GM19324 (cell line): ENCODE results near the gene KLRK1.
"Not testable (repeated sequence)": the region's sequence is repeated elsewhere in the genome, so short reads cannot be mapped to it uniquely, and the experiment has no call there.

Experiments used
- ATAC-seq: cut with Tn5 transposase; IDR thresholded peaks from one replicate; pipeline ENCODE4 v1.9.1; 2021; ENCODE audit warnings: mild to moderate bottlenecking, moderate library complexity; ENCODE audit not compliant: unreplicated experiment, low FRiP score

Gene KLRK1

DNA sequence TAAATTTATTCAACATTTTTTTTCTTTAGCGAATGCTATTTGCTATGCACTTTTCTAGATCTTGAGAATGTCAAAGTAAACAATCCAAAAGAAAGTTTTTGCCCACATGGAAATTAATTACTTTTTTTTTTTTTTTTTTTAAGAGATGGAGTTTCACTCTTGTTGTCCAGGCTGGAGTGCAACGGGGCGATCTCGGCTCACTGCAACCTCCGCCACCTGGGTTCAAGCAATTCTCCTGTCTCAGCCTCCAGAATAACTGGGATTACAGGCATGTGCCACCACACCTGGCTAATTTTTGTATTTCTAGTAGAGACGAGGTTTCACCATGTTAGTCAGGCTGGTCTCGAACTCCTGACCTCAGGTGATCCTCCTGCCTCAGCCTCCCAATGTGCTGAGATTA lies 1.1 kb upstream of the KLRK1 start:
- not testable (repeated sequence) for ATAC-seq

- no peak for ATAC-seq
Observed at GRCh38 chr12:10388624-10389413, 1.0 kb downstream of the KLRK1 start.

DNA sequence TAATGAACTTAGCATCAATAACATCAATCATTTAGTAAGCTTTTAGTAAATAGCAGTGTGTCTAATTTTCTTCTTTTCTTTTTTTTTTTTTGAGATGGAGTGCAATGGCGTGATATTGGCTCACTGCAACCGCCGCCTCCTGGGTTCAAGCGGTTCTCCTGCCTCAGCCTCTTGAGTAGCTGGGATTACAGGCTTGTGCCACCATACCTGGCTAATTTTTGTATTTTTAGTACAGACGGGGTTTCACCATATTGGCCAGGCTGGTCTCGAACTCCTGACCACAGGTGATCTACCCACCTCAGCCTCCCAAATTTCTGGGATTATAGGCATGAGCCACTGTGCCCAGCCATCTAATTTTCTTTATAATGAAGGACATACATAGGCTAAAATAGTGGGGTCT lies 2.3 kb downstream of the KLRK1 start:
- ATAC-seq, result not testable (repeated sequence)

GRCh38 chr12:10386857-10387256 lies 3.0 kb downstream of the KLRK1 start:
- ATAC-seq, result no peak

- no peak for ATAC-seq
Observed at GRCh38 chr12:10385166-10385613, 4.7 kb downstream of the KLRK1 start.

DNA sequence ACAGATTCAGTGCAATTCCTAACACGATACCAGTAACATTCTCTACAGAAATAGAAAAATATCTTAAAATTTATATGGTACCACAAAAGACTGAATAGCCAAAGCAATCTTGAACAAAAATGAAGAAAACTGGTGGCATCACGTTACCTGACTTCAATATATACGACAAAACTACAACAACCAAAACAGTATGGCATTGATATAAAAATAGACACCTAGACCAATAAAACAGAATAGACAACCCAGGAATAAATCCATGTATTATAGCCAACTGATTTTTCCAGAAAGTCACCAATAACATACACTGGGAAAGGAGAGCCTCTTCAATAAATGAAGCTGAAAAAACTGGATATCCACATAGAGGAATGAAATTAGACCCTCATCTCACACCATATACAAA lies 5.7 kb downstream of the KLRK1 start:
- ATAC-seq, result no peak

- no peak for ATAC-seq
Observed at GRCh38 chr12:10381928-10382628, 7.8 kb downstream of the KLRK1 start.

- ATAC-seq, result not testable (repeated sequence)
Observed at GRCh38 chr12:10378737-10379136, 11.1 kb downstream of the KLRK1 start.

- ATAC-seq, result no peak
Observed at GRCh38 chr12:10374624-10375018, 15.2 kb downstream of the KLRK1 start.

DNA sequence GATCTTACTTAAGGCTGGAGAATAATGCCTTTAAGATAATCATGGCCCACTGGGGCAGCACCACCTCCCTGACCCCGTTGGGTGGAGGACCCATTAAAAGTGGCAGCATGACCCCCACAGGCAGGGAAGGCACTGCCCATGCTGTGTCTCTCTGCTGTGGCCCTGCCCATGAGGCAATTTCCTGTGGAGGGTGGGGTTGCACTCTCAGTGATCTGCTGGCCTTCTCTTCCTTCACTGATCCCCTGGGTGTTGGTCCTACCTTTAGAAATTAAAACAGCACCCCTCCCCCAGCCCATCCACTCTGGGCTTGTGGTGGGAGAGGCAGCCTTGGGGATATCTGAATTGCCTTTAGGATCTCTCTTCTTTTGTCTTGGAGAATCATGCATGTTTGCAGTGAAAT lies 17.3 kb downstream of the KLRK1 start:
- ATAC-seq, result no peak

DNA sequence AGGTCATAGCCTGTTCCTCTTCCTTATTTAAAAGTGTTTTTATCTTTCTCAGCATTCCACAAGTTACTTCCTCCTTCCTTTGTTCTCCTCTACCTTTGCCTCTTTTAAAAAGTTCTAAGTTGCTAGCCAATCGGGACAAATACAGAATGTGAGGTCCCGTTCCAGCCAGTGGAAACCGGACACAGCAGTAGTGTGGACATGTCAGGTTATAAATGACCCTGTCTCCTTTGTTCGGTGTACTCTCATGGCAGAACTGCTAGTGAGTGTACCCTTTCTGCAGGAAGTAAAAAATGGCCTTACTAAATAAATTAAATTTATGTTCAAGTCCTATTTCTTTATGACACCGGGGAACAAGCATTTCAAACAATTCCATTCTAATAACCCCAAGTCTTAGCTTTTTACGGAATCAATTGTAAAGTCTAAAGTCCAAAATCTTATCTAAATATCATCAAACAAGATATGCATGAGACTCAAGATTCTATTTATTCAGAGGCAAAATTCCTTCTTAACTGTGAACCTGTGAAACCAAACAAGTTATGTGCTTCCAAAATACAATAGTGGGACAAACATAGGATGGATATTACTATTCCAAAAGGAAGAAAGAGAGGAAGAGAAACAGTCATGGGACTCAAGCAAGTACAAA lies 17.8 kb downstream of the KLRK1 start:
- ATAC-seq, result not testable (repeated sequence)

DNA sequence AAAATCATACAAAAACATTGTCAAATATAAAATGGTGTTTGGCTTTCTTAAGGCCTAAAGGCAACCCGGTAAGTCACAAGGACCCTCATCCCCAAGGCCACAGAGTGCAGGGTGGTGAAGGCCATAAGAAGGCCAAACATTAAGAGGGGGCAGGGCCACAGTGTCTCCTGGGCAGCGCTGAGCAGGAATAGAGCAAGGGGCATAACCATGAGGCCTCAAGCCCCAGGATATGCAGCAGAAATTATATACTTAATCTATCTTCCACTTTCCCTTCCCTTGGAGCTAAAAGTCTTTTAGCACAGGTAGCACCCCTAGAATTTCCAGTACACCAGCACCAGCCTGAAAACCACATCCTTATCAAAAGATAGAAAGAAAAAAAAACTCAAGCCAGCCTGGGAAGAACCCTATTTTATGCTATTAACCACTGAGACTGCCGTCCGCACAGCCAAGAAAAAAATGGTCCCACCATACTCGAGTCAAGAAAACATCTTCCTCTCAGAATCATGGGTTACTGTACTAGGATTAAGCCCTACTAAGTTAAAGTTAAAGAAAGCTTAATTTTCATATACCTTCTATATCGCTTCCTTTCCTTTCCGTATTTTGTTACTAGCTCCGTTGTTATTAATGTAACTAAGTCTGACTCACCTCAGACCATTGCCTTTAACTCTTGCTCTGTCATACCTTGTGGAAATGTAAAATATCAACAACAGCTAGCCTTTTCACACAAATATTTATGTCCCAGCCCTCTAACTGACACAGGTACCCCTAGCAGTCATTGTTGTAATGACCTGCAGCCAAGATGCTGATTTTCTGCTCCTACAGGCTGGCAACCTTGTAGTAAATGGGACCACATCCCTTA lies 20.1 kb downstream of the KLRK1 start:
- no peak for ATAC-seq

GRCh38 chr12:10368206-10369171 lies 21.4 kb downstream of the KLRK1 start:
- no peak for ATAC-seq

DNA sequence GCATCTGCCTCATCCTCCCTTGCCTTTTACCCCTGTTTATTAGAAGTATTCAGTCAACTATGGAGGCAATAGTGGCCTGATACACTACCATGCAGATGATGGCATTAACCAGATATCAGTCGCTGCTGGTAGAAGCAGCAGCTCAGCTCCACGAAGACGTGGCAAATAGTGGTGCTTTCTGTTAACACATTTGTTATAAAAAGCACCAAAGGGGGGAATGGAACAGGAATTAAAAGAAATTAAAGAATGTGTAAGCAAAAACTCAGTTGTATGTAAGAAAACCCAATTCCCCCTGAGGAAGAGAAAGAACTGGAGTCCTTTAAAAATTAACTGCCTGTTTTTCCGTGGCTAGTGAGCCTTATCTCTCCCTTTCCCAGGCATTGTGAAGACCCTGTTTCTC lies 22.1 kb downstream of the KLRK1 start:
- ATAC-seq, result not testable (repeated sequence)

GRCh38 chr12:10366875-10367274 lies 23.0 kb downstream of the KLRK1 start:
- ATAC-seq, result no peak

DNA sequence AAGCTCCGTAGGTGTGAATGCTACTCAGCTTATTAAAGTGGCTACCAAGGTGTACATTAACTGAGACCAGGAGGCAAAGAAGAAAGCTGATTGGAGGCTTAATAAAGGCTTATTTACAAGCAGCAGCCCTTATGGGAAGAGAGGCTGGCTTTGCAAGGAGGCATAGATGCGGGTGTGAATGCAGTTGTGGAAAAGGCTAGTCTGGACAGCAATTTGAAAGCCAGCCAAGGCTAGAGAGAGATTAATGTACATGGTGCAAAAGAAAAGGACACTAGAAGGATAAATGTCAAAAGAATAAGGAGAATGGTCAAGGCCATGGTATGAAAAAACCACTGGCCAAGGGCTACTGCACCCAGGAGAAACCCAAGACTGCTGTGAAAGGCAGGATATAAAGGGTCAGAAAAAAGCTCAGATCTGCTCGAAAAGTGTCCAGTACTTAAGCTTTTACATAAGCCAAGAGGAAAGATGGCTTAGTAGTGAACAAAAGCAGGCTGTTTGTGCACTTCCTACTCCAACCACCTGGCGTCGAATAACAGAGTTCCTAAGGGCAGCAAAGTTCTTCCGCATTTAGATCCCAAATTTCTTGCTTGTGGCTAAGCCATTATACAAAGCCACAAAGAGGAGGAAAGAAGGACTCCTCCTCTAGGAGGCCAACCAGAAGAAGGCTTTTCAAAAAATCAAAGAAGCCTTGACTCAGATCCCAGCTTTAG lies 24.0 kb downstream of the KLRK1 start:
- ATAC-seq, result no peak

DNA sequence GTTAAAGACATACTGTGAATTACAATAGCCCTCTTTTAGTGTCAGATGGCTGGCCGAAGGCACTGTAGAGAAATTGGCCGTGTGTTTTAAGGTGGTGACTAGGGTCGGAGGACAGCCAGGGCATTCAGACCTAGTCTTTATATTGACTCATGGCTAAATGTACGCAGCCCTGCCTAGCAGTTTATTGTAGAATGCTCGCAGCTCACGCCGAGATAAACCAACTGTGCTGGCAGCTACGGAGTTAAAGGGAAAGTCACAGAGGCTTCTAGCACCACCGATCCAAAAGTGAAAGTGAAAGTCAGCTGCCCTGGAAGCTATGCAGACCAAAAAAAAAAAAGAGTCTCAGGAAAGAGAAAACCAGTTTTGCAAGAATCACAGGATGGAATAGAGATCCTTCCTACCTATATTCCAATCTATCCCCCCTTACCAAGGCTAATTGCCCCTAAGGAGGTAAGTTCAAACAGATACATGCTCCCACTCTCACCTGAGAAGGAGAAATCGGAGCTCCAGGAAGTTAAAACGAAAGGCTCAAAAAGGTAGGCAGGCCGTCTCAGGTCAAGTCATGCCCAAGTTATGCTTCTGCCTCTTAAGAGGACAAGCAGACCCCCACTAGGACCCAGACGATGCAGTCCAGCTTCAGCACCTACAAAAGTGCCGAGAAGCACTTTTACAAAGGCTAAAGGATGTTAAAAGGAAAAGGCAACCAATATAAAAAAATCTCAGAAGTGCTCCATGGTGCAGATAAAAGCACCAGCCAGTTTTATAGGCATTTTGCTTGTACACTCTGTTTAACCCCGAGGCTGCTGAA lies 24.8 kb downstream of the KLRK1 start:
- peak; percentile 55 for ATAC-seq
